NCI-H82 (cell line): ENCODE results near the gene MOK.
A peak's percentile ranks its signal among the peaks of the same experiment; 100 is the strongest.

ENCODE experiments used
- DNase-seq: peaks from one replicate; lab custom pipeline; 2025; lab: John Stamatoyannopoulos, UW

MOK gene

DNA sequence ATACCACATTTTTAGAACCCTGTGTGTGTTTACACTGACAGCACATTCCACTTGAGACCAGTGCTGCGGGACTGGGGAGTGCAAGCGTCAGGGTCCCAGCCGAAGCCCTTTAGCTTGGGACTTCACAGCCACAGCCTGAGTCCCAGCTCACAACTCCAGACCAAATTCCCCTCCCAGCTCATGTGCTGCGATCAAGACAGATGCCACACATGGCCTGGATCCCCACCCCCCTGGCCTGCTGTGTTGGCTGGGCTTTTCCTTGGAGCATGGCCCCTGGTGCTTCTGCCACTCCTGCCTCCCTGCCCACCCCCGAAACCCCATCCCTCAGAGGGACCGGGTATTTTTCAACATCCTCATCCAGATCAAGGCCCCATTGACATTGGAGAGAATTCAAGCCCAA is 101.6 kb downstream of the MOK start:
- peak; percentile 44 for DNase-seq

DNA sequence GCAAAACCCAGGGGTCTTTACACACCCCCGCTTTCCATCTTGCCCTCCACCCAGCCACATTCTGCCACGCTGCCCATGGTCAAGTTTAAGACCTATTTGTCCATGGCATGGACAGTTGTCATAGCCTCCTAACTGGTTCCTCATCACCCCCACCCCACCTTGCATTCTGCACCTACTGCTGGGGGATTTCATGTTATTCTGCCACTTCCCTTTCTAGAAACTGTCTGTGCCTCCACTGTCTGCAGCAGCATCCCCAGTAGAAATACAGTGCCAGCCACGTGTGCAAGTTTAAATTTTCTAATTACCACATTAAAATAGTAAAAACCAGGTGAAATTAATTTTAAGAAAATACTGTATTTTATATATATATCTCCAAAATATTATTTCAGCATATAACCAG is 102.0 kb downstream of the MOK start:
- DNase-seq: no peak

DNA sequence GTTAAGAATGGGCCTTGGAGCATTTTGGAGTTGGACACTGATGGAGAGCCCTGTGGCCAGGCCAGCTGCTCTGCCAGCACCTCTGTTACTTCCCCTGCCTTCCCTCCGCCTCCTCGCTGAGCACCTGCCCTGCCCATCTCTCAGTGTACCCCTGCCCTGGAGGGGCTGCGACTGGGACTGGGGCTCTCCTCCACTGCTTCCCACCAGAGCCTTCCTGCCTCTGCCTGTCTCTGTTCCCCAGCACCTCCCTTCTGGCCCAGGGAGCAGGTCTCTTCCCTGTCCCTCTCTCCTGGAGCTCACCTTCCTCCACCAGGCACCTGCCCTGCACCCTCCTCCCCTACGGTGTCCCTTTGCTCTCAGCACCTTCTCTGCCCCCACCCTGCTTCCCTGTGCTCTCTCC is 103.2 kb downstream of the MOK start:
- no peak for DNase-seq

DNA sequence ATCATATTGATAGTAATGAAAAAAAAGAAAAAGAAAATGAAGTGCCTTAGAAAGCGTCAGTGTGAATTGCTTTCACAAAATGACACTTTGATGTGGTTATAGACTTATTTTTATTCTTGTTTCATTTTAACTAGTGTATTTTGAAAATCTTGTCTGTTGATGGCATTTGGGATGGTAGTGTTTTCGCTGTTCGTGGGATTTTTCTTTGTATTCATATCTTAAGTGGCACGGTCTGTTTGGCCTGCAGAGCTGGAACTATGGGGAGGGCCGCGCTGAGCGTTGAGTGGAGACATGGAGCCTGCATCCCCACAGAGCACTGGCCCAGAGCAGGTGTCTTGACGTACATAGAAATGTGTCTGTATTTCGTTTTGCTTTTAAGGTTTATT is 103.6 kb downstream of the MOK start:
- DNase-seq: no peak

DNA sequence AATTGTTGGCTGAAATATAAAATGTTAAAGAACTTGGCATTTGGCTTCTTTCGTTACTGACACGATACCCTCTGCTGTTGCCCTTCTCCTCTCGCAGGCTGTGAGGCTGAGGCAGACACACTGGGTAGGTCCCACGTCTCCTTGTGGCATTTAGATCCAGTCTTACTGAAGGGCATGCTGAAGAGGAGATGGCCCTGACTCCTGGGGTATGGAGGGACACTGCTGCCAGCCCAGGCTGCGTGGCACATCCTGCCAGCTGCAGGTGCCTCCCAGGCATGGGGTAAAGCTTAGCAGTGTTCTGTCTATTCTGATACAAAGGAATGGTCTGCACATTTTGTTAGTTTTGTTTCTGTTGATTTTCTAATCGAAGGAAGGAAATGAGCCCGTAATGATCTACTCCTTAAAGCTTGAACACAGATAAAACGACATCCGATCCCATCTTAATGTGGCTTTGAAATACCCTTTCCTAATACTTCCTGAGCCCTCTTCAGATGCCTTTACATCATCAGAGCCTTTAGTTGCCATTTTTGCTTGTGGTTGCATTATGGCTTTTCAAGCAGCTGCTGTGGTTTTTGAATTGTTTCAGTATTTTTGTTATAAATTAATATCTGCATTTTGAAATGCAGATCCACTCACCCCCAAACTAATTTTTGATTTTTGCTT is 104.1 kb downstream of the MOK start:
- DNase-seq: peak; percentile 19

DNA sequence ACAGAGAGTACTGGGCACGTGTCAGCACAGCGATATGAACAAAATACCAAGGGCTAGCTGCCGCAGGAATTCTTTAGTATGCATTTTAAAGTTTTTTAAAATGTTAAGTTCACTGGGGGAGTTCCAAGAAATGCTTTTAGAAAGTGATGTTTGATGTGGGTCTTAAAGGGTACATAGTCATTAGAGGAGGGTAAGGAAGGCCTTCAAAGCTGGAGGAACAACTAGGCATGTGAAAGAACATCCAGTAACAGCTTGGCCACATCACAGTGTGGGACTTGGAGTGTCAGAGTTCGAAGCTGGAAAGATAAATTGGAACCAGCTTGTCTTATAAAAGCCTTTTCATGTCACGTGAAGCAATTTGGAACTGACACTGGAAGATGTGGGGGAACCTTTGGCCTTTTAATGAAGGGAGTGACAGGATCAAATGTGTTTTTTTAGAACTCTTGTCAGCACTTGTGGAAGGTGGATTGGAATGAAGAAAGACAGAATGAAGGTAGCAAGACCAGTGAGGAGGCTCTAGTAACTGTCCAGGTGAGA is 107.6 kb downstream of the MOK start:
- no peak for DNase-seq

DNA sequence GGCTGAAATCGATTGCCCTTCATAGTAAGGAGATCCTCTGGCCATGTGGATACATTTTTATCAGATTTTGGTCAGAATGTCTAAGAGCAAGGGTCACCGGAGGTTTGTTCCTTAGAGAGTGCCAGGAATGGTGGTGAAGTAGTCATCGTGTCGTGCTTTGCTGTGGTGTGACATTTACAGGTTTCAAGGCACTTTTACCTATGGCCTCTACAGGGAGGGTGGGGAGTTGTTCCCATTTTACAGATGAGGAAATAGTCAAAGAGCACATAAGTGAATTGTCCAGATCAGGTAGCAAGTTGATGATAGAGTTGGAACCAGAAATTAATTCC is 108.1 kb downstream of the MOK start:
- no peak for DNase-seq

DNA sequence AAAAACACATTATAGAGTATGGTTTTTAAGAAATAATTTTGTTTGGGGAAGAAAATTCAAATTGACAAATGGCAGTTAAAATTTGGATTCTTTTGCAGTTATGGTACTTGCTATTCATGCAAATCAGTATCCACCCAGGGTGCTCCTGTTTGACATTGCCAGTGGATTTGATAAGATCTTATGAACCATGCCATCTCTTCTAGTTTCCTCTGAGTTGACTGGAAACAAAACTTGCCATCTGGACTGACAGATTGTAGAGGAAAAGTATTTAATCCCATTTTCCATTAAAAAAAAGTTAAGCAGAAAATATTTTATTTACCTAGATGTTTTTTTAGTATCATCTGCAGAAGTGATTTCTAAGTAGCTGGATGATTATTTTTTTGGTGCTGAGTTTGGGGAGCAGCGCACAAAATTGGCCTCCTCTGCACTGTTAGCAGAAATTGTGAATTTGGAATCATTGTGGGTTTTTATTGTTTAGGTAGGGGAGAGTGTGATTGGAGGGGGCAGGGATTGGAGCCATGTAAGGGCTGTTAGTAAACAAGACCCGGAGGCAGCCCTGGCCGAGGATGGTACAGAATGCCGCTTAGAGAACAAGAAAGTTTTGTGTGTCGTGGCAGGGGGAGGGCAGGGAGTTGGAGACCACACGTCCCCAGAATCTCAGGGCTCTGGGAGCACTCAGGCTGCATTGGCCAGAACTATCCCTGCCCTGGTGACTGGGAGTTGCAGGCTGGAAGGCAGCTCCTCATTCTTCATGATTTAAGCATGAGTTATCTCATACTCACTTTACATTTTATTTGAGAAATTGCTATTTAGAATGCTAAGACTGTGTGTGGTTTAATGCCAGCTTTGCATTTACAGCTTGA is 108.7 kb downstream of the MOK start:
- DNase-seq: peak; percentile 90

DNA sequence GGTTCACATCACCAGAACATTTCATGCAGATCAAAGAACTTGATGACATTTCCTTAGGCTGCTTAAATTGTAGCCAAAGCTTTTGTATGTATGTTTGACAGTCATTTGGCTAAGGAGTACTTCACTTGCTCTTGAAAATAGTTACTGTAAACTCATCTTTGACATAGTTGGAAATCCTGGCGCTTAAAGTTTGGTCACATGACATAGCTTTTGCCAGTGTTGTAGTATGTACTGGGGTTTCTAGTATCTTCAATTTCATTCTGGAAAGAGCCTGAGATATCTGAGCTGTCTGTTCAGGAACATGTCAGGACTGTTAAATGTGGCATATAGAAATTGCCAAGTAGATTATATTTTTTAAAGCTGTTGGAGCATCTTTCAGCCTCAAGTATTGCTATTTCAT is 109.5 kb downstream of the MOK start:
- no peak for DNase-seq

DNA sequence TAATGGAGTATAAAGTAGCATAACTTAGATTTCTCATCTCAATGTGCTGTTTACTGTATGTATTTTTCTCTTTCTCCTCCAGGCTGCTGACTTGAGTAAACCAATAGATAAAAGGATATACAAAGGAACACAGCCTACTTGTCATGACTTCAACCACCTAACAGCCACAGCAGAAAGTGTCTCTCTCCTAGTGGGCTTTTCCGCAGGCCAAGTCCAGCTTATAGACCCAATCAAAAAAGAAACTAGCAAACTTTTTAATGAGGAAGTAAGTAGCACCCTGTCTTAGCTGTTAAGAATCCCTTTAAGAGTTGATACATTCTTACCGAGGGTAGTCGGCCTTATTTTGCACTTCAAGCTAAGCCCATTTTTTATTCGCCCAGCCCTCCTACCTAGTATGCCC is 110.1 kb downstream of the MOK start:
- DNase-seq: no peak

DNA sequence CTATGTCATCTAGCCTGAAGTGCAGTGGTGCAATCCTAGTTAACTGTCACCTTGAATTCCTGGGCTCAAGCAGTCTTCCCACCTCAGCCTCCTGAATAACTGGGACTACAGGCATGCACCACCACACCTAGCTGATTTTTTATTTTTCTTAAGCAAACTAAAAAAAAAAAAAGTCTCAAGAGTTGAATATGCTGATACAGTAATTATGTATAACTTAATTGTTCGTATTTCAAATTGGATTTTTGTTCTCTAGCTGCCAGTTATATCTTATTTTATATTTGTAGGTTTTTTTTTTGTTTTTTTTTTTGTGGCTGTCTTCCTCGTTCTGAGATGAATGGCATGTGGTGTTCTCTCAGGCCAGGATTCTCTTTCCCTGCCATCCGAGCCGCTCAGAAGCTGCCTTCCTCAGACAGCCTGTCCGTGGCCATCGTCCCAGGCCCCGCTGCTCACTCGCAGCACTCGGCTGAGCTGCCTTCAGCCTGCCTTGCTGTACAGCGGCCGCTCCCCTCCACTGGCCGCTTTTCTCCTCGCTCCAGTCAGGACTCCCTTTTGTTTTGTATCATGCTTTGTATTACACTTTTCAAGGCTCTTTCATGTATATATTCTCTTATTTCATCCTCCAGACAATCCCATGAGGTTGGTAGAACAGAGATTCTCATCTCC is 112.0 kb downstream of the MOK start:
- peak; percentile 19 for DNase-seq

DNA sequence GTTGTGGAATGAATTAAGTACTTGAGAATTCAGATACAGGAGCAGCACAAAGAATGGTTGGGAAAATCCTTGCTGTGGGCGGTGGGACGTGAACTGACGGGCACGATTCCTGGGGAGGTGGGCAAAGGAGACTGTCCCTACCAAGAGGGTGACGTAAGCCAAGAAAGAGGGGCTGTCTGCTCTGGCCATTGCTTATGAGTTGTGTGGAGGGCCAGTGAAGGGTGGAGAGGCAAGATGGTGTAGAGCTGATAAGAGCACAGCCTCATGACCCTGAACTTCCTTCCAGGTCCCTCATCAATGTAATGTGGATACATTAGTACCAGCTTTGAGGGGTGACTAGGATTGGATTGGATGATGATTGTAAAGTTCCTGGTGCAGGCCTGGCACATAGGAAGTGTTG is 115.1 kb downstream of the MOK start:
- no peak for DNase-seq

DNA sequence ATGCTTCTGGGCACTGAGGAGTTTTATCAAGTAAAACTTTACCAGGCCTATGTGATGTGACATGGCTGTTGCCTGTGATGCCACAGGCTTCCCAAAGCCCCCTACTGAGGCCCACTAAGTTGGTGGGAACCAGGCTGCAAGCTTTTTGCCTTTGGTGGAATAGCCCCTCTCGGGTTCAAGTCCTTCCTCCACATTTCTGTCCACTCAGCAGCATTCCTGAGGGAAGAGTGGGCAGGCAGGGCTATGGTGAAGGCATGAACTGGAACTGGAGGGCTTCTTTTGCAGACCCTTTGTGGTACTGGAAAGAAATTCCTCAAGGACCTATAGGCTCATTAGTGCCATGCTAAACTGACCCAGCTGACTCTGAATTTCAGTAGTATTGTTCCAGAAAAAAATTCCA is 116.8 kb downstream of the MOK start:
- no peak for DNase-seq

DNA sequence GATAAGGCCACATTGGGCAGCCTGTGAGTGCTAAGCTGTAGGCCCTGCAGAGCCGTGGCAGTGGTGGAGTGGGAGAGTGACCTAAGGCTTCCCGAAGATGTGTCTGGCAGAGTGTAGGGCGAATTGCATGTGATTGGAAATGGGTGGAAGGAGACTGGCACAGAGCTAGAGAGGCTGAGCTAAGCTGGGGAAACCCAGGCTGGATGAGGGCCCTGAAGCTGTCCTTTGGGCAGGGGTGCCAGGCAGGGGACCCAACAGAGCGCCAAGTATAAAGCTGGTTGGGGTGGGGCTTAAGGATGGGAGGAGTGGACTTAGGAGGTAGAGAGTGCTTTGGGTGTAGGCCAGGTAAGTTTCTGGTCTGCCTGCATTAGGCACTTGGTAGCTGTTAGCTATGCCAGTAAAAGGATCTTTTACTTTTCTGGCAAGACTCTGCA is 117.4 kb downstream of the MOK start:
- DNase-seq: no peak

DNA sequence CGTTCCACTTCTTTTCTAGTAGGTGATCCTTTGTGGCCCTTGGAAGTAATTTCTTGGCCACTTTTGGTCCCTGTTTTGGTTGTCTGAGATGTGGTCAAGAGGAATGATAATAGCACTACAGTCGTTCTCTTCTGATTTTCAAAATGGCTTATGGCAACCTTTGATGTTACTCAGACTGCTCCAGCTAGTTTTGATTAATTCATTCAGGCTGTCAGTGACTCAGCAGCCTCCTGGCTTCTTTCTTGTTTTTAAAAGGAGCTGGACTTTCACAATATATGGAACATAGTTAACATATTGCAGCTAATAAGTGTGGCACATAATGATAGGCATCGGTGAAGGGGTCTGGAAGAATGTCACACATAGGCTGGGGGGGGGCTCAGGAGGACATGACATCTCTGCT is 117.9 kb downstream of the MOK start:
- no peak for DNase-seq

DNA sequence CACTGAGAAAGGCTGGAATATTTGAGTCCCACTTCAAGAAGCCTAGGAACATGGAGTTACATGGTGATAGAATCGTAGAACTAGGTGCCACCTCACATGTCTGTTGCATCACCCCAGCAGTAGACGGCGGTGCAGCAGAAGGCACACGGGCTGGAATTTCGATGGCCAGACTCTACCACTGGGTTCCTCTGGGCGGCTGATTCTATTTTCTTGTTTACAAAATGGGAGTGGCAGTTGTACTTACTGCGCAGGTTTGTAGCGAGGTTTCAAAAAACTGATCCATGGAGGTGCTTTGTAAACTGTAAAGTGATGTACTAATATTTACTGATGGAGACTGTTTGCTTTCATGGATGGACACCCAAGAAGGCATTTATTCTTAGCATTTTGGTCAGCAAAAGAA is 119.6 kb downstream of the MOK start:
- DNase-seq: no peak

DNA sequence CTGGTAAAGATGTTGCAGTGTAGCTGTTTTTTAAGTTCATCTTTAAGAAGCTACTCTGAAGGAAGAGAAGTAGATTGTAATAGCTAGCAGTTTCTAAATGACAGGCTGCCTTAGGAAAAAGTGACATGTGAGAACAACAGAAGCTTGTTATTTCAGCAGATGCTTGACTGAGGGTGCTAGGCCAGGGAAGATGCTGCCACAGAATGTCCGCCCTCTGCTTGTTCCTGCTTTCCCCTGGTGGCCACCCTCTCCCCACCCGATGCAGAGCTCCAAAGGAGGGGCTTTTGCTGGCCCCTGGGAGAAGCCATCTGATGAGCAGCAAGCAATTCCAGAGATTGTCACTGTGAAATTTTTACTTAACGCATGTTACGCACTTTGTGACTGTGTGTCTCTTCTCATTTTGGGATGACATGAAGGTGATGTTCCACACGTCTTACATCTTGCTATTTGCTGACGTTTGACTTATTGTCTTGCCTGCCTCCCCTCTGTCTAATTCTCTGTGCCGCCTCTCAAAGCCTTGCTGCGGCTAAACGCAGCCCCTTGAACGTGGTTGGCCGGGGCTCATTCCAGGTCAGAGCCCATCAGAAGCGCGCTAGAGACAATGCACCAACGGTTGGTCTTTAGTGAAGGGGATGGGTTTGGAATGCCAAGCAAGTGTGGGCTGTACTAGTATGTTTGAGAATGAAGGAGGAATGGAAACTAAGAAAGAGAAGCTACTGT is 120.5 kb downstream of the MOK start:
- no peak for DNase-seq

DNA sequence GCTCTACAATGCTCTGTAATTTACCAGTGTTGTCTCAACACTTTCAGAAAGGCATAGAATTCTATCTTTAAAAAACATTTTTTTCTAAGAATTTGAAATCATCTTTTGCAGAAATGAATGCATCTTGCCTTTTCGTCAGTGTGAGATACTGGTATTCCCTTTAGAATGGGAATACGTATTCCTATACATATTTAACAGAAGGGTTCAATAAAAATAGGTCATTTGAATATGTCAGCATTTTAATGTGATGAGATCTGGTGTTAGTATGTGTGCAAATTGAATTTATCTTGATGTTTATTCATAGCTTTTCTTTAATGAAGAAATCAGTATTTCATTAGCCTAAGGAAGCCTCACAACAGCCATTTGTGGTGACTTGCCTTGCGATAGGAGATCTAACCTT is 121.1 kb downstream of the MOK start:
- DNase-seq: no peak

DNA sequence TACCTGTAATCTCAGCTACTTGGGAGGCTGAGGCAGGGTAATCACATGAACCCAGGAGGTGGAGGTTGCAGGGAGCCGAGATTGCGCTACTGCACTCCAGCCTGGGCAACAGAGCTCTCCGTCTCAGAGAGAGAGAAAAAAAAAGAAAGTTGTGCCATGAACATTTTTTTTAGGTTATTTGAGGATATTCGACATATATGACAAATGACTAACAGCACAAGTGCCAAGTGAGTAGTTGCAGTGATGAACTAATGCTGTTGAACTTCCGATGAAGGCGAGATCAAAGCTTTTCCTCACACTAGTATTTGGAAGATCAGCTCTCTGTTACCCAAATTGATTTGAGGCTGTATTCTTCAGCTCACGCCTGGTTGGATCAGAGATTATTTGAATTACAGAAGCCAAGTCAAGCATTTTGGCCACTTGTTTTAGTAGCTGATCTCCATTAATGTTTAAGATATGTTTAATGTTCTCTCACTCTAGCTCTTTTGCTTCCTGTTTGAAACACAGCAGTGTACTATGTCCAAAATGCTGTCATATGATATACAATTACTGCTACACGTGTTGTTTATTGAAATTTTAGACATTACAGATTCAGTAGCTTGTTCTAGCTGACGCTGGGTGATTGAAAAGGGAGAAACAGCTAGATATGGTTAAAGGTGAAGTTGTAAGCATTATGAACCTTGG is 121.9 kb downstream of the MOK start:
- no peak for DNase-seq

DNA sequence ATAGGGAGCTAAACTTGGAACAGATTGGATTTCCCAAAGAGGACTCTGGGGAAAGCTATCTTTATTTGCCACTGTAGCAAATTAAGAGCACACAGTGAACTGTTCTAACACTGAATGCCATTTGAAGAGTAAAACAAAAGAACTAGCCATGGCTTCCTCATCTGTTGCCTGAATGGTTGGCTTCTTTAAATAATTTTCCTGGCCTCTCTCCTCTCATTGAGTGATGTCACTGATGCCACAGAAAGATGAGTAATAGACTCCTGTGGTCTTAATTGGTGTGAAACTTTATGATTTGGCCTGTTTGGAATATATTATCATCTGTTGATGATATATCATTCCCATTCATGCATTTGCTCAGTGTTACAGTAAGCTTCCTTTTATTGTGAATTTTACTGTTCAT is 122.8 kb downstream of the MOK start:
- no peak for DNase-seq

DNA sequence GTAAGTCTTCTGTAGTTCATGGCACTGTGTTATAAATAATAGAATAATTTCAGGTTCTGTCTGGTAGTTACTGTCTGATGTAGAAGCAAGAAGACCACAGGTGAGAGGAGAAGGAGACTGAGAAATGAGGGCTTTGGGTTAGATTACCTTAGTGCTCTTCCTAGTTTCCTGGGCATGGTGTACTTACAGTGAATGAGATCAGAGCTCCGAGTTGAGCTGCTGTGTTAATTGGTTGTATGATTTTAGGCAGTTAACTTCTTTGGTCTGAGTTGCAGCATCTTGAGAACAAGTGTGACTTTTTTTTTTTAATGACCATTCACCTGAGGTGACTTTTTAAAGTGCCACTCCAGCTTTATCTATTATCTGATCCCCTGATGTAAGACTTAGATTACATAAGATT is 123.8 kb downstream of the MOK start:
- DNase-seq: peak; percentile 27
